HL-60 (cell line): Measurements from ENCODE around the gene BRCA2.

ENCODE experiments used
- DNase-seq, 2 experiments: peaks; one replicate each; pipeline ENCODE4 v3.0.0-alpha.2; 2010 to 2020; ENCODE audit warnings: low read depth in 1 of 2, low spot score in 1 of 2
- H3K27ac ChIP-seq: fragments of 250-450 bp; sonication (Bioruptor Pico); replicated peaks from 2 replicates; pipeline ENCODE4 v1.5.1; 2020; ENCODE audit warnings: mild to moderate bottlenecking, moderate library complexity
- H3K27me3 ChIP-seq: fragments of 250-450 bp; sonication (Bioruptor Pico); 2 replicates; pipeline ENCODE4 v1.5.1; 2021; ENCODE audit warnings: mild to moderate bottlenecking, moderate library complexity; ENCODE audit not compliant: insufficient read depth, poor library complexity, severe bottlenecking
- H3K4me3 ChIP-seq: replicated peaks from 2 replicates; pipeline ENCODE4 v1.5.1; 2011; ENCODE audit warnings: mild to moderate bottlenecking, control low read depth, low read length; ENCODE audit not compliant: insufficient read depth
- GABPA ChIP-seq: IDR thresholded peaks from 2 replicates; pipeline ENCODE4 v1.6.1; 2012; ENCODE audit warnings: low read depth
- POLR2AphosphoS5 ChIP-seq: IDR thresholded peaks from 2 replicates; pipeline ENCODE4 v1.6.1; 2012; ENCODE audit warnings: low read depth
- SPI1 ChIP-seq: IDR thresholded peaks from 2 replicates; pipeline ENCODE4 v1.6.1; 2012; ENCODE audit warnings: low read depth, mild to moderate bottlenecking, borderline replicate concordance
- TF ChIP-seq, protein P1 (sequence below): IDR thresholded peaks from one replicate; pipeline ENCODE4 v1.5.1; 2011; ENCODE audit warnings: low read length, control low read depth, inconsistent platforms; ENCODE audit not compliant: insufficient read depth
- TF ChIP-seq, protein P2 (sequence below): IDR thresholded peaks from 2 replicates; pipeline ENCODE4 v1.6.1; 2012; ENCODE audit warnings: low read depth; ENCODE audit not compliant: insufficient replicate concordance

Gene BRCA2

DNA sequence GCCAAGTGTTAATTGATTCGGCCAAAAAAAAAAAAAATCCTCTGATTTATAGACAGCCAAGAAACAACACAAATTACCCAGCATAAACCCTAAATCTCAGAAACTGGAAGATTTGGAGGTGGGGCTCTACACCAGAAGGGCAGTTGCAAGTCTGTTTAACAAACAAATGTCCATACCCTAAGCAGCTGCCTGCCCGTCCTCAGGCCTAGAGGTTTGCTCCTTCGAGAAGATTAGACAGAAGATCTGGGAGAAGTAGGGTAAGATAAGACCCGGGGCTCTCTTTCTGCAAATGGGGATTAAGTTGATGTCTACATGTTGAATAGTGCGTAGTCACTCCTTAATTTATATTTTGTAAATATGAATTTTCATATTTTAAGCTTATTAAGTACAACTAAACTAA, 116.1 kb downstream of the BRCA2 start:
- DNase-seq: no peak
- Histone ChIP-seq H3K27ac (no peak overlapping the region), H3K4me3 (no peak overlapping the region), H3K27me3 (no peaks in the 10 kb centered on the region)
- TF ChIP-seq, protein P1, sequence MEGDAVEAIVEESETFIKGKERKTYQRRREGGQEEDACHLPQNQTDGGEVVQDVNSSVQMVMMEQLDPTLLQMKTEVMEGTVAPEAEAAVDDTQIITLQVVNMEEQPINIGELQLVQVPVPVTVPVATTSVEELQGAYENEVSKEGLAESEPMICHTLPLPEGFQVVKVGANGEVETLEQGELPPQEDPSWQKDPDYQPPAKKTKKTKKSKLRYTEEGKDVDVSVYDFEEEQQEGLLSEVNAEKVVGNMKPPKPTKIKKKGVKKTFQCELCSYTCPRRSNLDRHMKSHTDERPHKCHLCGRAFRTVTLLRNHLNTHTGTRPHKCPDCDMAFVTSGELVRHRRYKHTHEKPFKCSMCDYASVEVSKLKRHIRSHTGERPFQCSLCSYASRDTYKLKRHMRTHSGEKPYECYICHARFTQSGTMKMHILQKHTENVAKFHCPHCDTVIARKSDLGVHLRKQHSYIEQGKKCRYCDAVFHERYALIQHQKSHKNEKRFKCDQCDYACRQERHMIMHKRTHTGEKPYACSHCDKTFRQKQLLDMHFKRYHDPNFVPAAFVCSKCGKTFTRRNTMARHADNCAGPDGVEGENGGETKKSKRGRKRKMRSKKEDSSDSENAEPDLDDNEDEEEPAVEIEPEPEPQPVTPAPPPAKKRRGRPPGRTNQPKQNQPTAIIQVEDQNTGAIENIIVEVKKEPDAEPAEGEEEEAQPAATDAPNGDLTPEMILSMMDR: no peak
- TF ChIP-seq SPI1: no peak
- no peak for TF ChIP-seq GABPA
- no peak for TF ChIP-seq POLR2AphosphoS5
- TF ChIP-seq, protein P2, sequence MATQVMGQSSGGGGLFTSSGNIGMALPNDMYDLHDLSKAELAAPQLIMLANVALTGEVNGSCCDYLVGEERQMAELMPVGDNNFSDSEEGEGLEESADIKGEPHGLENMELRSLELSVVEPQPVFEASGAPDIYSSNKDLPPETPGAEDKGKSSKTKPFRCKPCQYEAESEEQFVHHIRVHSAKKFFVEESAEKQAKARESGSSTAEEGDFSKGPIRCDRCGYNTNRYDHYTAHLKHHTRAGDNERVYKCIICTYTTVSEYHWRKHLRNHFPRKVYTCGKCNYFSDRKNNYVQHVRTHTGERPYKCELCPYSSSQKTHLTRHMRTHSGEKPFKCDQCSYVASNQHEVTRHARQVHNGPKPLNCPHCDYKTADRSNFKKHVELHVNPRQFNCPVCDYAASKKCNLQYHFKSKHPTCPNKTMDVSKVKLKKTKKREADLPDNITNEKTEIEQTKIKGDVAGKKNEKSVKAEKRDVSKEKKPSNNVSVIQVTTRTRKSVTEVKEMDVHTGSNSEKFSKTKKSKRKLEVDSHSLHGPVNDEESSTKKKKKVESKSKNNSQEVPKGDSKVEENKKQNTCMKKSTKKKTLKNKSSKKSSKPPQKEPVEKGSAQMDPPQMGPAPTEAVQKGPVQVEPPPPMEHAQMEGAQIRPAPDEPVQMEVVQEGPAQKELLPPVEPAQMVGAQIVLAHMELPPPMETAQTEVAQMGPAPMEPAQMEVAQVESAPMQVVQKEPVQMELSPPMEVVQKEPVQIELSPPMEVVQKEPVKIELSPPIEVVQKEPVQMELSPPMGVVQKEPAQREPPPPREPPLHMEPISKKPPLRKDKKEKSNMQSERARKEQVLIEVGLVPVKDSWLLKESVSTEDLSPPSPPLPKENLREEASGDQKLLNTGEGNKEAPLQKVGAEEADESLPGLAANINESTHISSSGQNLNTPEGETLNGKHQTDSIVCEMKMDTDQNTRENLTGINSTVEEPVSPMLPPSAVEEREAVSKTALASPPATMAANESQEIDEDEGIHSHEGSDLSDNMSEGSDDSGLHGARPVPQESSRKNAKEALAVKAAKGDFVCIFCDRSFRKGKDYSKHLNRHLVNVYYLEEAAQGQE: no peak

DNA sequence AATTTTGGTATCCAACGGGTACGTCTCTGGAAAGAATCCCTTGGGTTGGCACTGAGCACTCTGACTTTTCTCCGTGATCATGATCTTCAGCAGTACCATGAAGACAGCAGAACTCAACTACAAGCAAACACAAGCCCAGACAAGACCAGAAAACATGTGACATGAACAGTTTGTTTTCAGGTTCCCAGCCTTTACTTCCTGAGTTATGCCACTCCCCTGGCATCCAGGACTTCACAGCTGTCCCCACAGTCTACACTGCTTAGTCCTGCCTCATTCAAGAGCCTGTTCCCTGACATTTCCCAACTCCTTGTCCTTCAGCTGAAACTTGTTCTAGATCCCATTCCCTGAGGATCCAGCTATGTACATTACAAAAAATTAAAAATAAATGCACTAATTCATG, 117.5 kb downstream of the BRCA2 start:
- H3K27me3 ChIP-seq: no peaks in the 10 kb centered on the region
- no peak overlapping the region for H3K4me3 ChIP-seq
- TF ChIP-seq, protein P1: no peak
- TF ChIP-seq SPI1 (no peak), POLR2AphosphoS5 (no peak), GABPA (no peak)
- TF ChIP-seq, protein P2: no peak
- no peak overlapping the region for H3K27ac ChIP-seq
- DNase-seq: no peak

DNA sequence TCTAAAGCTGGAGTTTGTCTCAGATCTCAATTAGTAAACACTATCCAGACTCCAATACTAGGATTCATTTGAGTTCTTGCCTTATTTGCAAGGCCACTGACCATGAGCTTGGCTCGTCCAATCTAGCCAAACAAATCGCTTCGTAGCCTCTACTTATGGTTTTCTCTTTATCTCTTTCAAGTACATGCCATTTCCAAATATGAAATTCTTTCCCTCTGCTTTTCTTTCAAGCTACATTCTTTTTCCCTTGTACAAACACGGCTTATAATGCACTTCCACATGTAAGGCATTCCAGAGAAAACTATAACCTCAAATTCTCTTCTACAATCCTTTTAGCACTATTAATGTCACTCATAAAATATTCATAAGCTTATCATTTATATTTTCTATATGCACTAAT, 123.6 kb downstream of the BRCA2 start:
- Histone ChIP-seq H3K4me3 (no peak overlapping the region), H3K27ac (no peak overlapping the region), H3K27me3 (no peaks in the 10 kb centered on the region)
- TF ChIP-seq, protein P2: no peak
- TF ChIP-seq POLR2AphosphoS5: no peak
- TF ChIP-seq, protein P1: no peak
- TF ChIP-seq GABPA: no peak
- TF ChIP-seq SPI1: no peak
- DNase-seq: no peak
